ENCODE data around the gene CFAP251. TPM values are rescaled to one million over a fixed set of nuclear protein-coding genes. Genes with fewer than 3 reads are reported as not detected.

CFAP251 gene
- total RNA-seq, 1 experiment from 2014 or later, result 3.2 TPM

DNA sequence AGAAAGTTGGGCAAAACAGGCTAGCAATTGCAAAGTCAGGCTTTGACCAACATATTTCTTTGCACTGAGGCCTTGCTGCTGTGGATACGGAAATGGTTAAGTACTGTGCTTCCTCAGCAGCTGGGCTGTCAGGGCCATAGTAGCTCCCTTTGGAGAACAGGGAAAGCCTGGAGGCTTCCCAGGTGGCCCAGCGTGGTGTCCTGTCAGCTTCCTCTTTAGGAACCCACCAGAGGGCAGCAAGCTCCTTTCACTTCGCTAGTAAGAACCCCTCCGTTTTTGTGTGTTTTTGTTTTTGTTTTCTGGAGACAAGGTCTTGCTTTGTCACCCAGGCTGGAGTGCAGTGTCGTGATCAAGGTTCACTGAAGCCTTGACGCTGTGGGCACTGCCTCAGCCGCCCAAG lies 1.7 kb upstream of the CFAP251 start:
- Histone ChIP-seq H3K9me3 (ENCODE audit: low read length) (no peaks in the 10 kb centered on the region), H3K4me2 (ENCODE audit: low read length) (no peak overlapping the region), H3K79me2 (ENCODE audit: low read length) (no peaks in the 10 kb centered on the region), H3K9me2 (replicated peaks; ENCODE audit: low read length) (no peaks in the 10 kb centered on the region), H2AFZ (ENCODE audit: low read length) (no peak overlapping the region), H4K20me1 (ENCODE audit: low read length) (no peaks in the 10 kb centered on the region), H3K9ac (ENCODE audit: low read length) (no peak overlapping the region), H3K27ac (ENCODE audit: low read length) (no peak overlapping the region), H3K4me1 (ENCODE audit: insufficient read depth, low read length) (no peaks in the 10 kb centered on the region), H3F3A (ENCODE audit: low read length, unreplicated experiment) (no peaks in the 10 kb centered on the region), H3K27me3 (ENCODE audit: low read length) (no peaks in the 10 kb centered on the region), H3K4me3 (ENCODE audit: low read length) (no peak overlapping the region), H3K36me3 (ENCODE audit: low read depth, low read length) (peaks cover 40% of the 10 kb centered on the region)
- CTCF ChIA-PET, result interaction anchor here (0.6 to 0.8 kb wide), 5 partner anchors 75 to 274 kb away, joined by 3 to 6 read pairs (median 3); partner anchors contain the start of gene MLXIP
- BruUV-seq (replicated peaks), result no TSS peak
- intact Hi-C loops (cut with micrococcal nuclease), result no loop called here
- TF ChIP-seq EZH2phosphoT487 (IDR thresholded peaks at IDR 0.05; ENCODE audit: borderline replicate concordance, low read length), result no peak
- TF ChIP-seq, protein P1, sequence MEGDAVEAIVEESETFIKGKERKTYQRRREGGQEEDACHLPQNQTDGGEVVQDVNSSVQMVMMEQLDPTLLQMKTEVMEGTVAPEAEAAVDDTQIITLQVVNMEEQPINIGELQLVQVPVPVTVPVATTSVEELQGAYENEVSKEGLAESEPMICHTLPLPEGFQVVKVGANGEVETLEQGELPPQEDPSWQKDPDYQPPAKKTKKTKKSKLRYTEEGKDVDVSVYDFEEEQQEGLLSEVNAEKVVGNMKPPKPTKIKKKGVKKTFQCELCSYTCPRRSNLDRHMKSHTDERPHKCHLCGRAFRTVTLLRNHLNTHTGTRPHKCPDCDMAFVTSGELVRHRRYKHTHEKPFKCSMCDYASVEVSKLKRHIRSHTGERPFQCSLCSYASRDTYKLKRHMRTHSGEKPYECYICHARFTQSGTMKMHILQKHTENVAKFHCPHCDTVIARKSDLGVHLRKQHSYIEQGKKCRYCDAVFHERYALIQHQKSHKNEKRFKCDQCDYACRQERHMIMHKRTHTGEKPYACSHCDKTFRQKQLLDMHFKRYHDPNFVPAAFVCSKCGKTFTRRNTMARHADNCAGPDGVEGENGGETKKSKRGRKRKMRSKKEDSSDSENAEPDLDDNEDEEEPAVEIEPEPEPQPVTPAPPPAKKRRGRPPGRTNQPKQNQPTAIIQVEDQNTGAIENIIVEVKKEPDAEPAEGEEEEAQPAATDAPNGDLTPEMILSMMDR (conservative IDR thresholded peaks at IDR 0.05; ENCODE audit: low read depth, low read length), result peak; percentile 52
- no peak for TF ChIP-seq EZH2 (IDR thresholded peaks at IDR 0.05; ENCODE audit: low read length, unreplicated experiment)
- DNase-seq (peak; percentile 46), ATAC-seq (peak; percentile 78)
- POLR2A ChIA-PET (ENCODE audit: unreplicated experiment), result no interaction called here

DNA sequence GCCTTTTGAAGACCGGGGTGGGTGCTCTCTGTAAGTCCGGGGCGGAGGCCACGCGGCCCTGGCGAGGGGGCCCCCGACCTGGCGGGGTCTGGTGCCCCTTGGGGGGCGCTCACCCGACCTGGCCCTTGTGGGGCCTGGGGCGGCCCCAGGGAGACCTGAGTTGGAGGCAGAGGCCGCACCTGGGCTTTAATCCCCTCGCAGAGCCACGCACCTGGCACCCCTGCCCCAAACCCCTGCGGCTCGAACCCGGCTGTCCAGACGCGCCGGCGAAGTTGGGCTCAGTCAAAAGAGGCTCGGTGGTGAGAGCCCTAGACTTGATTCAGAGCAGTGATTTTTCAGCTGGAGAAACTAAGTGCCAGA lies 267 bp downstream of the CFAP251 start:
- no peak overlapping the region for H3K27ac ChIP-seq (ENCODE audit: low read length)
- DNase-seq, result no peak
- H4K20me1 ChIP-seq (ENCODE audit: low read length), result no peaks in the 10 kb centered on the region
- H3K9me3 ChIP-seq (ENCODE audit: low read length), result no peaks in the 10 kb centered on the region
- BruUV-seq (replicated peaks), result no TSS peak
- H3K36me3 ChIP-seq (ENCODE audit: low read depth, low read length), result peaks cover 34% of the 10 kb centered on the region
- no peak overlapping the region for H2AFZ ChIP-seq (ENCODE audit: low read length)
- H3K27me3 ChIP-seq (ENCODE audit: low read length), result no peaks in the 10 kb centered on the region
- no peak overlapping the region for H3K4me2 ChIP-seq (ENCODE audit: low read length)
- no peaks in the 10 kb centered on the region for H3K9me2 ChIP-seq (replicated peaks; ENCODE audit: low read length)
- ChIA-PET CTCF (no interaction called here), POLR2A (ENCODE audit: unreplicated experiment) (no interaction called here)
- no peak overlapping the region for H3K4me3 ChIP-seq (ENCODE audit: low read length)
- intact Hi-C loops (cut with micrococcal nuclease), result loop anchor here (2.0 kb wide), 1 partner anchor 104 kb away; no protein-coding TSS in a partner anchor
- no peaks in the 10 kb centered on the region for H3K79me2 ChIP-seq (ENCODE audit: low read length)
- H3K4me1 ChIP-seq (ENCODE audit: insufficient read depth, low read length), result no peaks in the 10 kb centered on the region
- no peak for TF ChIP-seq EZH2phosphoT487 (IDR thresholded peaks at IDR 0.05; ENCODE audit: borderline replicate concordance, low read length)
- no peak for TF ChIP-seq EZH2 (IDR thresholded peaks at IDR 0.05; ENCODE audit: low read length, unreplicated experiment)
- TF ChIP-seq, protein P1 (conservative IDR thresholded peaks at IDR 0.05; ENCODE audit: low read depth, low read length), result no peak
- no peak for ATAC-seq
- no peaks in the 10 kb centered on the region for H3F3A ChIP-seq (ENCODE audit: low read length, unreplicated experiment)
- no peak overlapping the region for H3K9ac ChIP-seq (ENCODE audit: low read length)

DNA sequence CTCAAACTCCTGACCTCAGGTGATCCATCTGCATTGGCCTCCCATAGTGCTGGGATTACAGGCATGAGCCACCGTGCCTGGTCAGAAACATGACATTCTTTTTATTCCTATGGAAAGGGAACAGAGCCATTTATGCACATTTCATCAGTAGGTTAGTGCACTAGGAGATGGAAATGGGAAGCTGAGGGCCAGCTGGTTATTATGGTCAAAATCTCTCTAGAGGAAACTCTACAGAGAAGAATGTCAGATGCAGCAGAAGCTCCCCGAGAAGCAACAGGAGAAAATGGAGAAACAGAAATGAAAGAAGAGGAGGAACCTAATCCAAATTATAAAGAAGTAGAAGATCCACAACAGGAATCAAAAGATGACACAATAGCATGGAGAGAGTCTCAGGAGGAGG lies 2.7 kb downstream of the CFAP251 start:
- Histone ChIP-seq H3K9me2 (replicated peaks; ENCODE audit: low read length) (no peaks in the 10 kb centered on the region), H3K4me3 (ENCODE audit: low read length) (no peak overlapping the region), H3F3A (ENCODE audit: low read length, unreplicated experiment) (no peaks in the 10 kb centered on the region), H2AFZ (ENCODE audit: low read length) (no peak overlapping the region), H3K9me3 (ENCODE audit: low read length) (no peaks in the 10 kb centered on the region), H3K36me3 (ENCODE audit: low read depth, low read length) (peaks cover 22% of the 10 kb centered on the region), H3K27me3 (ENCODE audit: low read length) (no peaks in the 10 kb centered on the region), H3K4me2 (ENCODE audit: low read length) (no peak overlapping the region), H3K27ac (ENCODE audit: low read length) (no peak overlapping the region), H4K20me1 (ENCODE audit: low read length) (no peaks in the 10 kb centered on the region), H3K4me1 (ENCODE audit: insufficient read depth, low read length) (no peaks in the 10 kb centered on the region), H3K9ac (ENCODE audit: low read length) (no peak overlapping the region), H3K79me2 (ENCODE audit: low read length) (no peaks in the 10 kb centered on the region)
- no TSS peak for BruUV-seq (replicated peaks)
- intact Hi-C loops (cut with micrococcal nuclease), result no loop called here
- ATAC-seq (no peak), DNase-seq (no peak)
- TF ChIP-seq, protein P1 (conservative IDR thresholded peaks at IDR 0.05; ENCODE audit: low read depth, low read length), result no peak
- TF ChIP-seq EZH2 (IDR thresholded peaks at IDR 0.05; ENCODE audit: low read length, unreplicated experiment) (no peak), EZH2phosphoT487 (IDR thresholded peaks at IDR 0.05; ENCODE audit: borderline replicate concordance, low read length) (no peak)
- CTCF ChIA-PET, result no interaction called here
- POLR2A ChIA-PET (ENCODE audit: unreplicated experiment), result no interaction called here
